H1 (cell line): Measurements from ENCODE around the gene BCL2.

Source experiments
- BACH1 ChIP-seq: IDR thresholded peaks from 2 replicates; pipeline ENCODE4 v1.6.1; 2012; ENCODE audit warnings: low read length, improper control_type of control experiment
- CREB1 ChIP-seq: IDR thresholded peaks from 2 replicates; pipeline ENCODE4 v1.6.1; 2012; ENCODE audit warnings: inconsistent platforms
- CTCF ChIP-seq, 3 experiments: IDR thresholded peaks; 1 replicate in 2 of 3; 2 replicates in 1 of 3; pipeline versions ENCODE4 v1.5.1 to v1.6.1; 2011; ENCODE audit warnings: low read length in 3 of 3, mild to moderate bottlenecking in 3 of 3, inconsistent platforms in 2 of 3, low read depth in 1 of 3, moderate library complexity in 1 of 3; ENCODE audit not compliant: insufficient read depth in 1 of 3; ENCODE audit errors: control extremely low read depth in 1 of 3
- EZH2 ChIP-seq: fragments of 200-600 bp; sonication (generic); IDR thresholded peaks from 2 replicates; pipeline ENCODE4 v1.7.1; 2012; ENCODE audit warnings: low read depth, mild to moderate bottlenecking, moderate library complexity, low read length, inconsistent platforms; ENCODE audit not compliant: severe bottlenecking
- HDAC2 ChIP-seq, 2 experiments: fragments of 300-600 bp in 1 of 2; sonication (generic) in 1 of 2; IDR thresholded peaks; 2 replicates each; pipeline ENCODE4 v1.6.1; 2011 to 2012; ENCODE audit warnings: low read depth in 2 of 2, low read length in 2 of 2, mild to moderate bottlenecking in 2 of 2, moderate library complexity in 2 of 2, borderline replicate concordance in 1 of 2, inconsistent platforms in 1 of 2
- JUN ChIP-seq: IDR thresholded peaks from 2 replicates; pipeline ENCODE4 v1.6.1; 2011; ENCODE audit warnings: low read depth, mild to moderate bottlenecking, improper control_type of control experiment, low read length
- NRF1 ChIP-seq: IDR thresholded peaks from 2 replicates; pipeline ENCODE4 v1.6.1; 2011; ENCODE audit warnings: mild to moderate bottlenecking, low read depth, low read length, improper control_type of control experiment
- POLR2A ChIP-seq, 2 experiments: IDR thresholded peaks; 1 replicate in 1 of 2; 2 replicates in 1 of 2; pipeline ENCODE4 v1.6.1; 2011; ENCODE audit warnings: low read depth in 2 of 2, low read length in 2 of 2, mild to moderate bottlenecking in 2 of 2; ENCODE audit errors: control extremely low read depth in 1 of 2
- SP1 ChIP-seq: IDR thresholded peaks from 2 replicates; pipeline ENCODE4 v1.6.1; 2011; ENCODE audit warnings: low read depth, low read length
- TAF1 ChIP-seq: IDR thresholded peaks from 2 replicates; pipeline ENCODE4 v1.6.1; 2011; ENCODE audit warnings: mild to moderate bottlenecking, low read depth, low read length
- YY1 ChIP-seq: IDR thresholded peaks from 2 replicates; pipeline ENCODE4 v1.6.1; 2011; ENCODE audit warnings: low read depth, mild to moderate bottlenecking, low read length

DNA sequence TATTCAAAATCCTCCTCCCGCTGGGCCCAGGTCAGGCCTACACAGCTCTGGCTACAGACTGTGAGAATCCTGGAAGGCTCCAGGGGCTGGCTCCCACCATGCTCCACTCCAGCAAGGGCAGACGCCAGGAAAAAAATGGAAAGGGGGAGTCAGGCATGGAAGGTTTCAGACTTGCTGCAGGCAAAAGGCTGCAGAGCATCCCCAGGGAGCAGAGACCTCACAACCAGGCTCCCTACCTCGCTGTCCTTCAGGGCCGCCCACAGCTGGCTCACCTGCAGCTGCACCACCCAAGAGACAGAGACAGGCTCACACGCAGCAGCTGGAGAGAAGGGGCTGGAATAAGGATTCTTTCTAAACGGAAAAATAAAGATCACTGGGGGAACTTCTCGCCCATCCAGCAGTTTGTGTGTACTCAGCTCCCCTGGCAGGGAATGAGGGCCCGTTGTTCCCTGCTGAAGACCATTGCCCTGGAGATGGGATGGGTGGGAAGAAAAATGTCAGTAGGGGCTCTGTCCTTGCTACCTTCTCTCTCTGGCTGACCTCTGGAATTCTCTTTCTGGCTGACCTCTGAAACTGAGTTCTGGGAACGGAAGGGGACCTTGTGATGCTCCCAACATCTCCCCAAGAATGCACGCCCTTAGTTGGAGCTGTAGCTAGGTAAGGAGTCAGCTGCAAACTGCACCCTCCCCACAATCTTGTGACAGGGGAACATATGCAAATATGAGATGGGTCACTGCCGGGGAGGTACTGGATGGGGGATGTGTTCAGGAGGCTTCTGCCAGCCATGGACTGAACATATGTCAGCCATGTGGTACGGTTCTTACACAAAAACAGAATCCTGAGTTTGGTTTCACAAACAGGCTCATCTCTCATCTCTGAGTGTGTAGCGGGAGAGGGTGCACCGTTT is 34.5 kb downstream of the BCL2 start:
- no peak for TF ChIP-seq SP1
- no peak for TF ChIP-seq EZH2
- TF ChIP-seq TAF1 = no peak
- TF ChIP-seq CTCF (IDR thresholded peaks at IDR 0.05; ENCODE audit: control extremely low read depth in 1 of 3, insufficient read depth in 1 of 3, low read depth in 1 of 3, low read length in 3 of 3) = no peak
- no peak for TF ChIP-seq YY1
- TF ChIP-seq POLR2A (IDR thresholded peaks at IDR 0.05; ENCODE audit: control extremely low read depth in 1 of 2, low read depth in 2 of 2, low read length in 2 of 2) = no peak
- no peak for TF ChIP-seq JUN
- TF ChIP-seq HDAC2 (IDR thresholded peaks at IDR 0.05; ENCODE audit: borderline replicate concordance in 1 of 2, low read depth in 2 of 2, low read length in 2 of 2) = no peak
- no peak for TF ChIP-seq NRF1
- no peak for TF ChIP-seq CREB1
- TF ChIP-seq BACH1 = no peak
